Body of pancreas (tissue), 4 donors: ENCODE data around the gene NIN. TPM values are rescaled to one million over a fixed set of nuclear protein-coding genes. Genes with fewer than 3 reads are reported as not detected.
"Not testable (repeated sequence)": the region's sequence is repeated elsewhere in the genome, so short reads cannot be mapped to it uniquely, and the experiment has no call there.

ENCODE experiments used
- ATAC-seq: fragments of 150-250 bp; one replicate; pipeline ENCODE4 v1.9.1; 2016
- DNase-seq, 4 donors: peaks; one replicate each; pipeline ENCODE4 v3.0.0-alpha.2; 2019
- H3K27ac ChIP-seq, 4 donors: fragments of 200-600 bp; sonication (generic); 1 replicate in 3 of 4; 2 replicates in 1 of 4; pipeline versions ENCODE4 v1.5.1 to v1.6.1; 2016 to 2019; ENCODE audit warnings: mild to moderate bottlenecking in 1 of 4, mixed read lengths in 1 of 4, moderate library complexity in 1 of 4
- H3K27me3 ChIP-seq, 2 donors: fragments of 200-600 bp; sonication (generic); one replicate each; pipeline ENCODE4 v1.6.0; 2016; ENCODE audit warnings: mild to moderate bottlenecking in 1 of 2
- H3K36me3 ChIP-seq, 2 donors: fragments of 200-600 bp; sonication (generic); replicated peaks in 1 of 2; 2 replicates each; pipeline ENCODE4 v1.5.1; 2016; ENCODE audit warnings: low read depth in 2 of 2; ENCODE audit not compliant: insufficient read depth in 1 of 2
- H3K4me1 ChIP-seq: fragments of 200-600 bp; sonication (generic); one replicate; pipeline ENCODE4 v1.6.0; 2016
- H3K4me3 ChIP-seq, 2 donors: fragments of 200-600 bp; sonication (generic); 1 replicate in 1 of 2; 2 replicates in 1 of 2; pipeline ENCODE4 v1.5.1; 2016 to 2019
- H3K9me3 ChIP-seq, 3 donors: fragments of 200-600 bp; sonication (generic); 1 replicate in 2 of 3; 2 replicates in 1 of 3; pipeline ENCODE4 v1.5.1; 2016
- CTCF ChIP-seq, 7 experiments: fragments of 450-650 bp in 4 of 7; fragments of 200-600 bp in 3 of 7; sonication (generic) in 3 of 7; IDR thresholded peaks; one replicate each; pipeline ENCODE4 v1.5.1; 2016 to 2019; ENCODE audit warnings: antibody characterized with exemption in 7 of 7
- POLR2A ChIP-seq, 3 donors: fragments of 450-650 bp; IDR thresholded peaks; one replicate each; pipeline ENCODE4 v1.6.1; 2016; ENCODE audit warnings: antibody characterized with exemption in 3 of 3, mild to moderate bottlenecking in 2 of 3
- WGBS, 2 donors: methylation state at CpG; one replicate each; pipeline ENCODE4 v1.1.5; 2017; 5-methylcytosine and 5-hydroxymethylcytosine counted together
- intact Hi-C: fragments of 100-400 bp; cut with DNase I; formaldehyde crosslinking; loops from one replicate; pipeline ENCODE4 v1.15.1; 2023
- total RNA-seq, 2 donors: library from RNA; depleted of rRNA; stranded (reverse); fragments of >200 nt; gene quantifications; one replicate each; pipeline ENCODE4 v1.1.0, GENCODE V29; 2016

NIN gene
- total RNA-seq, 2 donors from 2014 or later: 6.6 to 16.9 TPM

GRCh38 chr14:50820786-50821509 lies 10.0 kb downstream of the NIN start:
- Histone ChIP-seq H3K36me3 (no peaks in the 10 kb centered on the region), H3K9me3 (no peaks in the 10 kb centered on the region), H3K4me1 (peaks cover 15% of the 10 kb centered on the region), H3K27ac (no peak overlapping the region), H3K27me3 (no peaks in the 10 kb centered on the region), H3K4me3 (no peak overlapping the region)
- TF ChIP-seq CTCF (IDR thresholded peaks at IDR 0.05) (no peak), POLR2A (IDR thresholded peaks at IDR 0.05) (no peak)
- no peak for ATAC-seq
- intact Hi-C loops: no loop called here
- no peak for DNase-seq
- WGBS, 2 donors: 85 to 90% methylated on average over 3 of the region's 3 CpGs

GRCh38 chr14:50819303-50819702 lies 11.7 kb downstream of the NIN start:
- H3K27me3 ChIP-seq, H3K27ac ChIP-seq, ATAC-seq, H3K36me3 ChIP-seq, DNase-seq, H3K9me3 ChIP-seq, H3K4me3 ChIP-seq, intact Hi-C loops: not testable (repeated sequence)
- 85 to 91% methylated on average over 6 of the region's 6 CpGs for WGBS, 2 donors
- peaks cover 15% of the 10 kb centered on the region for H3K4me1 ChIP-seq

- H3K4me3 ChIP-seq: no peak overlapping the region
- ATAC-seq: no peak
These were observed 14.4 kb downstream of the NIN start for GRCh38 chr14:50816395-50817047.

GRCh38 chr14:50815526-50815925 lies 15.4 kb downstream of the NIN start:
- H3K36me3 ChIP-seq, ATAC-seq, H3K27me3 ChIP-seq, DNase-seq, intact Hi-C loops, H3K4me3 ChIP-seq, H3K27ac ChIP-seq, H3K4me1 ChIP-seq, H3K9me3 ChIP-seq: not testable (repeated sequence)
- 93 to 96% methylated on average over 5 of the region's 5 CpGs for whole genome bisulfite sequencing, 2 donors

More at GRCh38 chr14:50816395-50817047, 14.4 kb downstream of the NIN start:
- Histone ChIP-seq H3K36me3 (no peaks in the 10 kb centered on the region), H3K9me3 (no peaks in the 10 kb centered on the region), H3K27ac (no peak overlapping the region), H3K27me3 (no peaks in the 10 kb centered on the region), H3K4me1 (no peaks in the 10 kb centered on the region)
- DNase-seq: no peak
- no peak for TF ChIP-seq POLR2A (IDR thresholded peaks at IDR 0.05)
- TF ChIP-seq CTCF (IDR thresholded peaks at IDR 0.05): no peak
- WGBS, 2 donors: 67 to 68% methylated on average over 6 of the region's 6 CpGs
- intact Hi-C loops: no loop called here

- H3K27me3 ChIP-seq, H3K36me3 ChIP-seq, ATAC-seq, H3K4me1 ChIP-seq, intact Hi-C loops, H3K27ac ChIP-seq, DNase-seq, H3K9me3 ChIP-seq, H3K4me3 ChIP-seq: not testable (repeated sequence)
- 0 to 40% methylated on average over 1 of the region's 1 CpG for WGBS, 2 donors
These were observed 15.9 kb downstream of the NIN start for GRCh38 chr14:50815058-50815457.

- H3K27ac ChIP-seq: no peak overlapping the region
- 63 to 70% methylated on average over 3 of the region's 3 CpGs for WGBS, 2 donors
- intact Hi-C loops: no loop called here
These were observed 16.8 kb downstream of the NIN start for GRCh38 chr14:50814161-50814560.

More at GRCh38 chr14:50814161-50814560, 16.8 kb downstream of the NIN start:
- Histone ChIP-seq H3K36me3 (no peaks in the 10 kb centered on the region), H3K4me3 (no peak overlapping the region), H3K27me3 (no peaks in the 10 kb centered on the region), H3K9me3 (no peaks in the 10 kb centered on the region), H3K4me1 (no peaks in the 10 kb centered on the region)
- DNase-seq: no peak
- no peak for TF ChIP-seq CTCF (IDR thresholded peaks at IDR 0.05)
- no peak for ATAC-seq
